Measurements from ENCODE around the gene TMEM138.

GRCh38 chr11:61339490-61339878, 22.7 kb upstream of the TMEM138 start:
- TF ChIP-seq POLR2A (IDR thresholded peaks at IDR 0.05) (no peak), CTCF (IDR thresholded peaks at IDR 0.05) (no peak)

Data from body of pancreas (tissue), 4 donors.